Uterus (tissue), 2 donors: ENCODE data around the gene TUBA4A.

Experiments
- CTCF ChIP-seq, 4 experiments: fragments of 200-600 bp in 2 of 4; fragments of 450-650 bp in 2 of 4; sonication (generic) in 2 of 4; IDR thresholded peaks; one replicate each; pipeline ENCODE4 v1.5.1; 2016 to 2019; ENCODE audit warnings: antibody characterized with exemption in 4 of 4, mild to moderate bottlenecking in 2 of 4, moderate library complexity in 1 of 4
- POLR2A ChIP-seq, 2 donors: fragments of 450-650 bp; IDR thresholded peaks; one replicate each; pipeline ENCODE4 v1.6.1; 2016; ENCODE audit warnings: antibody characterized with exemption in 2 of 2, mild to moderate bottlenecking in 1 of 2, moderate library complexity in 1 of 2

GRCh38 chr2:219209236-219210195, 44.2 kb downstream of the TUBA4A start:
- TF ChIP-seq CTCF (IDR thresholded peaks at IDR 0.05) (no peak), POLR2A (IDR thresholded peaks at IDR 0.05) (no peak)
